MCF 10A (cell line): ENCODE results near the gene DHX34. TPM values are rescaled to one million over a fixed set of nuclear protein-coding genes. Genes with fewer than 3 reads are reported as not detected.

Experiments
- BruUV-seq: library from RNA; stranded (reverse); fragments of 400-500 nt; replicated peaks from 2 replicates; lab custom pipeline; 2021; lab: Mats Ljungman, UMichigan
- CTCF ChIA-PET: fragments of 300-600 bp; sonication (Branson Sonifier 250); formaldehyde crosslinking; extraction: SDS; loops from one replicate; lab custom pipeline; 2021; ENCODE audit warnings: antibody characterized with exemption, inconsistent platforms; lab: Yijun Ruan, JAX
- POLR2A ChIA-PET: fragments of 300-600, 350-650 bp; sonication (Branson Sonifier 250); formaldehyde crosslinking; extraction: SDS; loops from one replicate; lab custom pipeline; 2020; ENCODE audit warnings: antibody characterized with exemption, inconsistent platforms; lab: Yijun Ruan, JAX
- DNase-seq: peaks from one replicate; pipeline ENCODE4 v3.0.0-alpha.2; 2018; ENCODE audit not compliant: unreplicated experiment
- H3K27ac Mint-ChIP-seq: one replicate; pipeline ENCODE4 v1.8.0; 2022; ENCODE audit warnings: mild to moderate bottlenecking, low read depth, mixed read lengths; ENCODE audit not compliant: unreplicated experiment
- H3K27me3 Mint-ChIP-seq: one replicate; pipeline ENCODE4 v1.8.0; 2022; ENCODE audit warnings: mixed read lengths; ENCODE audit not compliant: insufficient read depth, unreplicated experiment
- H3K36me3 Mint-ChIP-seq: one replicate; pipeline ENCODE4 v1.8.0; 2022; ENCODE audit warnings: mild to moderate bottlenecking, moderate library complexity, mixed read lengths; ENCODE audit not compliant: insufficient read depth, unreplicated experiment
- H3K4me1 Mint-ChIP-seq: one replicate; pipeline ENCODE4 v1.8.0; 2022; ENCODE audit warnings: mixed read lengths; ENCODE audit not compliant: insufficient read depth, unreplicated experiment
- H3K4me3 Mint-ChIP-seq: one replicate; pipeline ENCODE4 v1.8.0; 2022; ENCODE audit warnings: mild to moderate bottlenecking, moderate library complexity, mixed read lengths; ENCODE audit not compliant: unreplicated experiment
- H3K9me3 Mint-ChIP-seq: one replicate; pipeline ENCODE4 v1.8.0; 2022; ENCODE audit warnings: mixed read lengths; ENCODE audit not compliant: unreplicated experiment
- CTCF ChIP-seq: fragments of 200-600 bp; IDR thresholded peaks from one replicate; pipeline ENCODE4 v1.8.0; 2022; ENCODE audit warnings: antibody characterized with exemption, mild to moderate bottlenecking; ENCODE audit not compliant: unreplicated experiment
- intact Hi-C: fragments of 100-400 bp; cut with micrococcal nuclease; formaldehyde crosslinking; loops from 2 replicates; pipeline ENCODE4 v1.14.1; 2022
- total RNA-seq: library from RNA; stranded (reverse); gene quantifications from 2 replicates; pipeline ENCODE4 v1.2.3, GENCODE V29; 2022

Gene DHX34
- total RNA-seq, 1 experiment from 2014 or later = 34.7 TPM

- H3K4me1 Mint-ChIP-seq = no peaks in the 10 kb centered on the region
- CTCF ChIA-PET = interaction anchor here (0.7 to 2.2 kb wide), 2 partner anchors 14 to 94 kb away, joined by 3 to 9 read pairs; no protein-coding TSS in a partner anchor
- no peak overlapping the region for H3K4me3 Mint-ChIP-seq
- POLR2A ChIA-PET = interaction anchor here (0.6 kb wide), 1 partner anchor 23 kb away, joined by 7 read pairs; no protein-coding TSS in a partner anchor
- intact Hi-C loops = no loop called here
- BruUV-seq = no TSS peak
- H3K27ac Mint-ChIP-seq = no peak overlapping the region
- TF ChIP-seq CTCF = no peak
- DNase-seq = no peak
- no peaks in the 10 kb centered on the region for H3K9me3 Mint-ChIP-seq
- peaks cover 78% of the 10 kb centered on the region for H3K36me3 Mint-ChIP-seq
- no peaks in the 10 kb centered on the region for H3K27me3 Mint-ChIP-seq
Observed at GRCh38 chr19:47378246-47378645, 29.1 kb downstream of the DHX34 start.

DNA sequence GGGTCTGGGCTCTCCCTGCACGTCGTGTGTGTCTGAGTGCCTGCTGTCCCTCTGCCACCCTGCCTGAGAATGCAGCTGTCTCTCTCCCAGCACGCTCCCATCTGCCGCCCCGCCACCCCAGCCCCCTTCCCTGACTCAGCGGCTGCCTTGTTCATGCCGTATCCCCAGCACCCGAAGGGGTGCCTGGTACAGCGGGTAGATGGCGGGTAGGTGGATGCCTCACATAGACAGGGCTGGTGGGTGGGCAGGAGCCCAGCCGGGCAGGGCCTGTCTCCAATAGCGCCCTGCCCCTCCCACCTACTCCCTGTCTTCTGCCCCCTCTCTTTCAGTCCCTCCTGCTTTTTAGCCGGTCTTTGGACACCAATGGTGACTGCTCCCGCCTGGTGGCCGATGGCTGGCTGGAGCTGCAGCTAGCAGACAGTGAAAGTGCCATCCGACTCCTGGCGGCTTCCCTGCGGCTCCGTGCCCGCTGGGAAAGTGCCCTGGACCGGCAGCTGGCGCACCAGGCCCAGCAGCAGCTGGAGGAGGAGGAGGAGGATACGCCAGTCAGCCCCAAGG, 30.3 kb downstream of the DHX34 start:
- no peak for DNase-seq
- BruUV-seq = no TSS peak
- intact Hi-C loops = no loop called here

GRCh38 chr19:47380559-47380958, 31.4 kb downstream of the DHX34 start:
- no peak overlapping the region for H3K4me3 Mint-ChIP-seq
- no peak for DNase-seq
- no peaks in the 10 kb centered on the region for H3K9me3 Mint-ChIP-seq
- TF ChIP-seq CTCF = no peak
- intact Hi-C loops = no loop called here
- no peaks in the 10 kb centered on the region for H3K27me3 Mint-ChIP-seq
- no peaks in the 10 kb centered on the region for H3K4me1 Mint-ChIP-seq
- no TSS peak for BruUV-seq
- CTCF ChIA-PET = no interaction called here
- POLR2A ChIA-PET = no interaction called here
- H3K36me3 Mint-ChIP-seq = peaks cover 59% of the 10 kb centered on the region
- H3K27ac Mint-ChIP-seq = no peak overlapping the region

More for the DNA sequence above, 30.3 kb downstream of the DHX34 start:
- CTCF ChIA-PET = interaction anchor here (0.6 to 2.2 kb wide), 5 partner anchors 12 to 333 kb away, joined by 3 to 9 read pairs (median 3); no protein-coding TSS in a partner anchor
- Mint-ChIP-seq H3K27ac (no peak overlapping the region), H3K27me3 (no peaks in the 10 kb centered on the region), H3K4me1 (no peaks in the 10 kb centered on the region), H3K36me3 (peaks cover 66% of the 10 kb centered on the region), H3K4me3 (no peak overlapping the region), H3K9me3 (no peaks in the 10 kb centered on the region)
- POLR2A ChIA-PET = no interaction called here
- no peak for TF ChIP-seq CTCF

GRCh38 chr19:47381121-47381520, 32.0 kb downstream of the DHX34 start:
- Mint-ChIP-seq H3K9me3 (no peaks in the 10 kb centered on the region), H3K4me1 (no peaks in the 10 kb centered on the region), H3K36me3 (peaks cover 55% of the 10 kb centered on the region), H3K27me3 (no peaks in the 10 kb centered on the region), H3K4me3 (no peak overlapping the region), H3K27ac (no peak overlapping the region)
- ChIA-PET POLR2A (no interaction called here), CTCF (no interaction called here)
- no TSS peak for BruUV-seq
- no peak for DNase-seq
- no peak for TF ChIP-seq CTCF
- intact Hi-C loops = no loop called here
